Trophoblast cell (in vitro differentiated cells and primary cell): Measurements from ENCODE around the gene PLA2G2F.

Source experiments
- DNase-seq, 2 donors: peaks; one replicate each; pipeline ENCODE4 v3.0.0-alpha.2; 2016
- H2AFZ ChIP-seq: 2 replicates; pipeline ENCODE4 v1.6.1; 2013; ENCODE audit warnings: low read length, moderate library complexity, mild to moderate bottlenecking; ENCODE audit not compliant: insufficient read depth, poor library complexity
- H2AK5ac ChIP-seq: 2 replicates; pipeline ENCODE4 v1.6.1; 2013; ENCODE audit warnings: mild to moderate bottlenecking, low read length
- H2BK120ac ChIP-seq: 2 replicates; pipeline ENCODE4 v1.6.1; 2013; ENCODE audit warnings: low read length, mild to moderate bottlenecking, moderate library complexity; ENCODE audit not compliant: insufficient read depth, poor library complexity
- H2BK12ac ChIP-seq: 2 replicates; pipeline ENCODE4 v1.6.1; 2013; ENCODE audit warnings: mild to moderate bottlenecking, low read length, moderate library complexity
- H2BK5ac ChIP-seq: 2 replicates; pipeline ENCODE4 v1.6.1; 2013; ENCODE audit warnings: low read length, low read depth, moderate library complexity, mild to moderate bottlenecking; ENCODE audit not compliant: poor library complexity
- H3K14ac ChIP-seq: 2 replicates; pipeline ENCODE4 v1.6.1; 2013; ENCODE audit warnings: mild to moderate bottlenecking, low read length
- H3K18ac ChIP-seq: 2 replicates; pipeline ENCODE4 v1.6.1; 2013; ENCODE audit warnings: mild to moderate bottlenecking, low read length
- H3K23ac ChIP-seq: 2 replicates; pipeline ENCODE4 v1.6.1; 2013; ENCODE audit warnings: low read length
- H3K27ac ChIP-seq: 2 replicates; pipeline ENCODE4 v1.5.1; 2013; ENCODE audit warnings: low read depth, mild to moderate bottlenecking, inconsistent platforms, low read length, moderate library complexity
- H3K27me3 ChIP-seq: 2 replicates; pipeline ENCODE4 v1.6.1; 2013; ENCODE audit warnings: inconsistent platforms, mild to moderate bottlenecking, low read length, moderate library complexity; ENCODE audit not compliant: insufficient read depth
- H3K36me3 ChIP-seq, 2 experiments: 1 replicate in 1 of 2; 2 replicates in 1 of 2; pipeline ENCODE4 v1.6.1; 2013; ENCODE audit warnings: low read length in 2 of 2, mild to moderate bottlenecking in 2 of 2, moderate library complexity in 1 of 2; ENCODE audit not compliant: insufficient read depth in 2 of 2, control insufficient read depth in 1 of 2
- H3K4ac ChIP-seq: 2 replicates; pipeline ENCODE4 v1.6.1; 2013; ENCODE audit warnings: low read depth, mild to moderate bottlenecking, low read length, moderate library complexity
- H3K4me1 ChIP-seq, 2 experiments: 1 replicate in 1 of 2; 2 replicates in 1 of 2; pipeline ENCODE4 v1.6.1; 2013; ENCODE audit warnings: low read length in 2 of 2, mild to moderate bottlenecking in 2 of 2, moderate library complexity in 1 of 2; ENCODE audit not compliant: insufficient read depth in 2 of 2, control insufficient read depth in 1 of 2
- H3K4me2 ChIP-seq: 2 replicates; pipeline ENCODE4 v1.6.1; 2013; ENCODE audit warnings: inconsistent platforms, mild to moderate bottlenecking, low read length, moderate library complexity
- H3K4me3 ChIP-seq: 2 replicates; pipeline ENCODE4 v1.5.1; 2013; ENCODE audit warnings: mild to moderate bottlenecking, low read depth, low read length, inconsistent platforms
- H3K79me1 ChIP-seq: one replicate; pipeline ENCODE4 v1.6.1; 2013; ENCODE audit warnings: low read length
- H3K79me2 ChIP-seq: 2 replicates; pipeline ENCODE4 v1.6.1; 2013; ENCODE audit warnings: low read length, mild to moderate bottlenecking; ENCODE audit not compliant: control insufficient read depth, insufficient read depth, poor library complexity
- H3K9ac ChIP-seq: 2 replicates; pipeline ENCODE4 v1.6.1; 2013; ENCODE audit warnings: mild to moderate bottlenecking, low read length
- H3K9me3 ChIP-seq: 2 replicates; pipeline ENCODE4 v1.6.1; 2013; ENCODE audit warnings: low read depth, mild to moderate bottlenecking, control low read depth, inconsistent platforms, low read length; ENCODE audit not compliant: insufficient read depth
- H4K12ac ChIP-seq: 2 replicates; pipeline ENCODE4 v1.6.1; 2013; ENCODE audit warnings: low read depth, mild to moderate bottlenecking, low read length, moderate library complexity
- H4K8ac ChIP-seq: 2 replicates; pipeline ENCODE4 v1.6.1; 2013; ENCODE audit warnings: low read depth, mild to moderate bottlenecking, low read length, moderate library complexity
- H4K91ac ChIP-seq: one replicate; pipeline ENCODE4 v1.6.1; 2013; ENCODE audit warnings: low read depth, mild to moderate bottlenecking, low read length, moderate library complexity
- WGBS: extraction: QIAGEN DNeasy Blood & Tissue Kit; methylation state at CpG from one replicate; pipeline ENCODE4 v1.1.7; 2013; ENCODE audit warnings: missing lambda C conversion rate; ENCODE audit not compliant: insufficient read length, insufficient coverage; ENCODE audit errors: extremely low coverage; 5-methylcytosine and 5-hydroxymethylcytosine counted together

PLA2G2F gene

GRCh38 chr1:20191266-20191825, 52.2 kb downstream of the PLA2G2F start:
- no peak overlapping the region for H2AK5ac ChIP-seq
- H3K36me3 ChIP-seq = no peaks in the 10 kb centered on the region
- no peaks in the 10 kb centered on the region for H3K9me3 ChIP-seq
- H4K91ac ChIP-seq = no peak overlapping the region
- DNase-seq = no peak
- no peak overlapping the region for H3K9ac ChIP-seq
- no peaks in the 10 kb centered on the region for H3K27me3 ChIP-seq
- no peak overlapping the region for H3K27ac ChIP-seq
- H2BK120ac ChIP-seq = no peak overlapping the region
- no peaks in the 10 kb centered on the region for H3K79me1 ChIP-seq
- no peak overlapping the region for H3K14ac ChIP-seq
- H2AFZ ChIP-seq = no peak overlapping the region
- H3K4me3 ChIP-seq = no peak overlapping the region
- H4K12ac ChIP-seq = no peak overlapping the region
- H3K4me2 ChIP-seq = no peak overlapping the region
- H3K79me2 ChIP-seq = no peaks in the 10 kb centered on the region
- H3K4ac ChIP-seq = no peak overlapping the region
- no CpG with 5 or more reads among the region's 12 CpGs for WGBS
- no peak overlapping the region for H3K23ac ChIP-seq
- no peak overlapping the region for H2BK5ac ChIP-seq
- peaks cover 2 to 3% of the 10 kb centered on the region in 2 experiments for H3K4me1 ChIP-seq
- no peak overlapping the region for H4K8ac ChIP-seq
- no peak overlapping the region for H3K18ac ChIP-seq
- no peak overlapping the region for H2BK12ac ChIP-seq

GRCh38 chr1:20192364-20192763, 53.2 kb downstream of the PLA2G2F start:
- Histone ChIP-seq H3K14ac (no peak overlapping the region), H3K79me1 (no peaks in the 10 kb centered on the region)
- WGBS = no CpG with 5 or more reads among the region's 5 CpGs

GRCh38 chr1:20192871-20193411, 53.8 kb downstream of the PLA2G2F start:
- H3K14ac ChIP-seq = no peak overlapping the region
- H3K79me2 ChIP-seq = no peaks in the 10 kb centered on the region
- no peaks in the 10 kb centered on the region for H3K27me3 ChIP-seq
- no peak overlapping the region for H3K4me2 ChIP-seq
- H4K91ac ChIP-seq = no peak overlapping the region
- H3K9me3 ChIP-seq = no peaks in the 10 kb centered on the region
- H2BK5ac ChIP-seq = no peak overlapping the region
- H3K27ac ChIP-seq = no peak overlapping the region
- H4K12ac ChIP-seq = no peak overlapping the region
- no peak overlapping the region for H3K4ac ChIP-seq
- H3K23ac ChIP-seq = no peak overlapping the region
- no peaks in the 10 kb centered on the region for H3K79me1 ChIP-seq
- no peak overlapping the region for H3K9ac ChIP-seq
- no peak overlapping the region for H3K18ac ChIP-seq
- no peaks in the 10 kb centered on the region for H3K4me1 ChIP-seq
- WGBS = no CpG with 5 or more reads among the region's 1 CpG
- H2BK12ac ChIP-seq = no peak overlapping the region
- no peak overlapping the region for H4K8ac ChIP-seq
- no peak overlapping the region for H2AFZ ChIP-seq
- H2AK5ac ChIP-seq = no peak overlapping the region
- H3K36me3 ChIP-seq = no peaks in the 10 kb centered on the region
- no peak overlapping the region for H2BK120ac ChIP-seq
- H3K4me3 ChIP-seq = no peak overlapping the region
- peak; percentile 50 to 52 for DNase-seq

More at GRCh38 chr1:20192364-20192763, 53.2 kb downstream of the PLA2G2F start:
- Histone ChIP-seq H4K8ac (no peak overlapping the region), H3K9ac (no peak overlapping the region), H2AK5ac (no peak overlapping the region), H3K4me3 (no peak overlapping the region), H3K9me3 (no peaks in the 10 kb centered on the region), H3K18ac (no peak overlapping the region), H4K12ac (no peak overlapping the region), H3K36me3 (no peaks in the 10 kb centered on the region), H3K27me3 (no peaks in the 10 kb centered on the region), H2BK12ac (no peak overlapping the region), H3K4ac (no peak overlapping the region), H3K4me1 (no peaks in the 10 kb centered on the region), H3K23ac (no peak overlapping the region), H3K79me2 (no peaks in the 10 kb centered on the region), H4K91ac (no peak overlapping the region), H2AFZ (no peak overlapping the region), H3K4me2 (no peak overlapping the region), H2BK120ac (no peak overlapping the region), H3K27ac (no peak overlapping the region), H2BK5ac (no peak overlapping the region)
- no peak for DNase-seq

- H3K4ac ChIP-seq = no peak overlapping the region
- H2AFZ ChIP-seq = no peak overlapping the region
- no peak overlapping the region for H3K9ac ChIP-seq
- no peak overlapping the region for H2AK5ac ChIP-seq
- no peaks in the 10 kb centered on the region for H3K27me3 ChIP-seq
- H3K4me2 ChIP-seq = no peak overlapping the region
- H3K23ac ChIP-seq = no peak overlapping the region
- H3K4me1 ChIP-seq = no peaks in the 10 kb centered on the region
- WGBS = no CpG with 5 or more reads among the region's 2 CpGs
- no peaks in the 10 kb centered on the region for H3K36me3 ChIP-seq
- H4K12ac ChIP-seq = no peak overlapping the region
- no peak overlapping the region for H3K27ac ChIP-seq
- no peak overlapping the region for H2BK5ac ChIP-seq
- H3K14ac ChIP-seq = no peak overlapping the region
- no peaks in the 10 kb centered on the region for H3K79me2 ChIP-seq
- no peak overlapping the region for H2BK12ac ChIP-seq
- H3K9me3 ChIP-seq = no peaks in the 10 kb centered on the region
- no peak for DNase-seq
- H2BK120ac ChIP-seq = no peak overlapping the region
- H3K79me1 ChIP-seq = no peaks in the 10 kb centered on the region
- no peak overlapping the region for H4K8ac ChIP-seq
- H4K91ac ChIP-seq = no peak overlapping the region
- H3K4me3 ChIP-seq = no peak overlapping the region
- H3K18ac ChIP-seq = no peak overlapping the region
Observed at GRCh38 chr1:20194224-20194623, 55.1 kb downstream of the PLA2G2F start.
